NCI-H128 (cell line): ENCODE data around the gene UBE2J2.
A peak's percentile ranks its signal among the peaks of the same experiment; 100 is the strongest.
"Not testable (repeated sequence)": the region's sequence is repeated elsewhere in the genome, so short reads cannot be mapped to it uniquely, and the experiment has no call there.

Experiments used
- DNase-seq: peaks from one replicate; lab custom pipeline; 2025; ENCODE audit not compliant: unreplicated experiment; lab: John Stamatoyannopoulos, UW

UBE2J2 gene

GRCh38 chr1:1273512-1274298 is at the start of gene UBE2J2:
TSS of gene UBE2J2 (minus strand) at chr1:1273854. CDS start at chr1:1267992, 5,862 bp downstream.
- DNase-seq, result peak; percentile 49

GRCh38 chr1:1322952-1323351 is 49.3 kb upstream of the UBE2J2 start:
- DNase-seq, result no peak

GRCh38 chr1:1322418-1322817 is 48.8 kb upstream of the UBE2J2 start:
- DNase-seq, result no peak

GRCh38 chr1:1321477-1321876 is 47.8 kb upstream of the UBE2J2 start:
- DNase-seq, result no peak

GRCh38 chr1:1320666-1321448 is 47.2 kb upstream of the UBE2J2 start:
- DNase-seq, result no peak

- DNase-seq, result no peak
These were observed 45.9 kb upstream of the UBE2J2 start for GRCh38 chr1:1319646-1319941.

- no peak for DNase-seq
These were observed 45.4 kb upstream of the UBE2J2 start for GRCh38 chr1:1318777-1319645.

- DNase-seq, result peak; percentile 36
These were observed 44.5 kb upstream of the UBE2J2 start for GRCh38 chr1:1318131-1318652.

GRCh38 chr1:1317420-1317819 is 43.8 kb upstream of the UBE2J2 start:
- DNase-seq, result no peak

- not testable (repeated sequence) for DNase-seq
These were observed 42.5 kb upstream of the UBE2J2 start for GRCh38 chr1:1316199-1316598.

GRCh38 chr1:1315435-1315954 is 41.8 kb upstream of the UBE2J2 start:
- no peak for DNase-seq

GRCh38 chr1:1314678-1315335 is 41.2 kb upstream of the UBE2J2 start:
- no peak for DNase-seq

- no peak for DNase-seq
These were observed 40.6 kb upstream of the UBE2J2 start for GRCh38 chr1:1314237-1314586.

GRCh38 chr1:1313500-1314236 is 40.0 kb upstream of the UBE2J2 start:
- no peak for DNase-seq

- DNase-seq, result no peak
These were observed 39.0 kb upstream of the UBE2J2 start for GRCh38 chr1:1312450-1313314.

GRCh38 chr1:1311107-1312104 is 37.8 kb upstream of the UBE2J2 start:
- DNase-seq, result no peak

GRCh38 chr1:1310476-1311053 is 36.9 kb upstream of the UBE2J2 start:
- no peak for DNase-seq

- no peak for DNase-seq
These were observed 36.4 kb upstream of the UBE2J2 start for GRCh38 chr1:1310109-1310385.
